SJSA1 (cell line): Measurements from ENCODE around the gene ZFYVE19. TPM values are rescaled to one million over a fixed set of nuclear protein-coding genes. Genes with fewer than 3 reads are reported as not detected.

ENCODE experiments used
- DNase-seq, 2 experiments: peaks; one replicate each; pipeline ENCODE4 v3.0.0-alpha.2; 2015 to 2020; ENCODE audit warnings: low spot score in 2 of 2, low read depth in 1 of 2
- H3K27ac ChIP-seq: fragments of 250-450 bp; sonication (Bioruptor Pico); 2 replicates; pipeline ENCODE4 v1.5.1; 2020; ENCODE audit warnings: mild to moderate bottlenecking, moderate library complexity
- H3K27me3 ChIP-seq: fragments of 250-450 bp; sonication (Bioruptor Pico); replicated peaks from 2 replicates; pipeline ENCODE4 v1.5.1; 2020; ENCODE audit warnings: mild to moderate bottlenecking, moderate library complexity
- H3K36me3 ChIP-seq: fragments of 250-450 bp; sonication (Bioruptor Pico); 2 replicates; pipeline ENCODE4 v1.5.1; 2020; ENCODE audit warnings: mild to moderate bottlenecking
- H3K4me1 ChIP-seq: fragments of 250-450 bp; sonication (Bioruptor Pico); replicated peaks from 2 replicates; pipeline ENCODE4 v1.6.1; 2021; ENCODE audit warnings: mild to moderate bottlenecking
- H3K4me3 ChIP-seq: fragments of 250-450 bp; sonication (Bioruptor Pico); 2 replicates; pipeline ENCODE4 v1.5.1; 2020; ENCODE audit warnings: mild to moderate bottlenecking
- H3K9me3 ChIP-seq: fragments of 250-450 bp; sonication (Bioruptor Pico); replicated peaks from 2 replicates; pipeline ENCODE4 v1.5.1; 2020; ENCODE audit warnings: mild to moderate bottlenecking
- total RNA-seq: library from RNA; depleted of rRNA; stranded (reverse); fragments of >200 nt; shearing (Covaris generic); gene quantifications from 2 replicates; pipeline ENCODE4 v1.2.3, GENCODE V29; 2014

ZFYVE19 gene
- total RNA-seq, 1 experiment from 2014 or later = 33.8 TPM

GRCh38 chr15:40841741-40842140 is 34.9 kb downstream of the ZFYVE19 start:
- 0 out of 2 replicates have a peak, but pooled peaks cover 4% of the 10 kb centered on the region for H3K9me3 ChIP-seq
- no peaks in the 10 kb centered on the region for H3K36me3 ChIP-seq
- no peak overlapping the region for H3K27ac ChIP-seq
- peaks cover 25% of the 10 kb centered on the region for H3K27me3 ChIP-seq
- peaks cover 12% of the 10 kb centered on the region for H3K4me1 ChIP-seq
- DNase-seq = no peak
- H3K4me3 ChIP-seq = no peak overlapping the region

GRCh38 chr15:40843261-40843884 is 36.5 kb downstream of the ZFYVE19 start:
- Histone ChIP-seq H3K9me3 (0 out of 2 replicates have a peak, but pooled peaks cover 4% of the 10 kb centered on the region), H3K4me3 (no peak overlapping the region), H3K4me1 (peaks cover 12% of the 10 kb centered on the region), H3K27me3 (peaks cover 26% of the 10 kb centered on the region), H3K27ac (no peak overlapping the region), H3K36me3 (no peaks in the 10 kb centered on the region)
- no peak for DNase-seq

- Histone ChIP-seq H3K27ac (no peak within 1 kb of the TSS), H3K36me3 (no peaks in the 10 kb centered on the region), H3K4me3 (peak within 1 kb of the TSS; percentile 17), H3K4me1 (peaks cover 12% of the 10 kb centered on the region), H3K27me3 (peaks cover 28% of the 10 kb centered on the region), H3K9me3 (0 out of 2 replicates have a peak, but pooled peaks cover 4% of the 10 kb centered on the region)
- no peak for DNase-seq
Observed at GRCh38 chr15:40843885-40844695, 37.2 kb downstream of the ZFYVE19 start, which contains the start of gene SPINT1. Gene SPINT1, plus strand, starts transcription at chr15:40844048. Its CDS starts 507 bp downstream, at chr15:40844555.

- peaks cover 12% of the 10 kb centered on the region for H3K4me1 ChIP-seq
- no peak overlapping the region for H3K27ac ChIP-seq
- 0 out of 2 replicates have a peak, but pooled peaks cover 4% of the 10 kb centered on the region for H3K9me3 ChIP-seq
- H3K4me3 ChIP-seq = peak overlapping the region; percentile 17
- no peaks in the 10 kb centered on the region for H3K36me3 ChIP-seq
- DNase-seq = no peak
- peaks cover 28% of the 10 kb centered on the region for H3K27me3 ChIP-seq
Observed at GRCh38 chr15:40844696-40845030, 37.8 kb downstream of the ZFYVE19 start.

GRCh38 chr15:40845036-40845435 is 38.1 kb downstream of the ZFYVE19 start:
- Histone ChIP-seq H3K36me3 (no peaks in the 10 kb centered on the region), H3K9me3 (0 out of 2 replicates have a peak, but pooled peaks cover 4% of the 10 kb centered on the region), H3K4me1 (peaks cover 12% of the 10 kb centered on the region), H3K4me3 (no peak overlapping the region), H3K27ac (no peak overlapping the region), H3K27me3 (peaks cover 28% of the 10 kb centered on the region)
- no peak for DNase-seq

- H3K27ac ChIP-seq = no peak overlapping the region
- H3K4me1 ChIP-seq = peaks cover 12% of the 10 kb centered on the region
- 0 out of 2 replicates have a peak, but pooled peaks cover 4% of the 10 kb centered on the region for H3K9me3 ChIP-seq
- no peaks in the 10 kb centered on the region for H3K36me3 ChIP-seq
- peaks cover 28% of the 10 kb centered on the region for H3K27me3 ChIP-seq
- no peak overlapping the region for H3K4me3 ChIP-seq
- DNase-seq = no peak
Observed at GRCh38 chr15:40845511-40846284, 38.8 kb downstream of the ZFYVE19 start.

- no peak overlapping the region for H3K27ac ChIP-seq
- H3K36me3 ChIP-seq = no peaks in the 10 kb centered on the region
- no peak overlapping the region for H3K4me3 ChIP-seq
- H3K9me3 ChIP-seq = 0 out of 2 replicates have a peak, but pooled peaks cover 4% of the 10 kb centered on the region
- DNase-seq = no peak
- H3K4me1 ChIP-seq = peaks cover 12% of the 10 kb centered on the region
- peaks cover 28% of the 10 kb centered on the region for H3K27me3 ChIP-seq
Observed at GRCh38 chr15:40846841-40847222, 39.9 kb downstream of the ZFYVE19 start.

- 0 out of 2 replicates have a peak, but pooled peaks cover 4% of the 10 kb centered on the region for H3K9me3 ChIP-seq
- no peak overlapping the region for H3K27ac ChIP-seq
- H3K4me1 ChIP-seq = peaks cover 12% of the 10 kb centered on the region
- DNase-seq = no peak
- peaks cover 25% of the 10 kb centered on the region for H3K27me3 ChIP-seq
- no peaks in the 10 kb centered on the region for H3K36me3 ChIP-seq
- H3K4me3 ChIP-seq = no peak overlapping the region
Observed at GRCh38 chr15:40847223-40847961, 40.5 kb downstream of the ZFYVE19 start.

- no peak for DNase-seq
- no peaks in the 10 kb centered on the region for H3K36me3 ChIP-seq
- H3K27me3 ChIP-seq = peaks cover 3% of the 10 kb centered on the region; the same call in 1 of the 2 replicates
- no peaks in the 10 kb centered on the region for H3K9me3 ChIP-seq
- no peak overlapping the region for H3K27ac ChIP-seq
- no peak overlapping the region for H3K4me3 ChIP-seq
- no peaks in the 10 kb centered on the region for H3K4me1 ChIP-seq
Observed at GRCh38 chr15:40850576-40851112, 43.8 kb downstream of the ZFYVE19 start.

- no peaks in the 10 kb centered on the region for H3K9me3 ChIP-seq
- no peak overlapping the region for H3K27ac ChIP-seq
- H3K36me3 ChIP-seq = no peaks in the 10 kb centered on the region
- H3K4me3 ChIP-seq = no peak overlapping the region
- no peak for DNase-seq
- H3K4me1 ChIP-seq = peaks cover 3% of the 10 kb centered on the region
- H3K27me3 ChIP-seq = peaks cover 3% of the 10 kb centered on the region; the same call in 1 of the 2 replicates
Observed at GRCh38 chr15:40852529-40852928, 45.6 kb downstream of the ZFYVE19 start.

- Histone ChIP-seq H3K4me3 (no peak overlapping the region), H3K27me3 (peaks cover 2% of the 10 kb centered on the region; the same call in 1 of the 2 replicates), H3K27ac (no peak overlapping the region), H3K9me3 (no peaks in the 10 kb centered on the region), H3K4me1 (peaks cover 7% of the 10 kb centered on the region), H3K36me3 (no peaks in the 10 kb centered on the region)
- no peak for DNase-seq
Observed at GRCh38 chr15:40853241-40853890, 46.5 kb downstream of the ZFYVE19 start.

GRCh38 chr15:40854161-40854560 is 47.3 kb downstream of the ZFYVE19 start:
- H3K36me3 ChIP-seq = no peaks in the 10 kb centered on the region
- no peaks in the 10 kb centered on the region for H3K9me3 ChIP-seq
- DNase-seq = no peak
- peaks cover 7% of the 10 kb centered on the region for H3K4me1 ChIP-seq
- no peak overlapping the region for H3K4me3 ChIP-seq
- H3K27ac ChIP-seq = no peak overlapping the region
- no peaks in the 10 kb centered on the region for H3K27me3 ChIP-seq
